ENCODE data around the gene ACOT12. TPM values are rescaled to one million over a fixed set of nuclear protein-coding genes. Genes with fewer than 3 reads are reported as not detected.

The ACOT12 gene
- total and polyA plus RNA-seq, 2 of the 13 experiments (the other 11 are each of a cell fraction or from before 2014, with no cell fraction given) = not detected

DNA sequence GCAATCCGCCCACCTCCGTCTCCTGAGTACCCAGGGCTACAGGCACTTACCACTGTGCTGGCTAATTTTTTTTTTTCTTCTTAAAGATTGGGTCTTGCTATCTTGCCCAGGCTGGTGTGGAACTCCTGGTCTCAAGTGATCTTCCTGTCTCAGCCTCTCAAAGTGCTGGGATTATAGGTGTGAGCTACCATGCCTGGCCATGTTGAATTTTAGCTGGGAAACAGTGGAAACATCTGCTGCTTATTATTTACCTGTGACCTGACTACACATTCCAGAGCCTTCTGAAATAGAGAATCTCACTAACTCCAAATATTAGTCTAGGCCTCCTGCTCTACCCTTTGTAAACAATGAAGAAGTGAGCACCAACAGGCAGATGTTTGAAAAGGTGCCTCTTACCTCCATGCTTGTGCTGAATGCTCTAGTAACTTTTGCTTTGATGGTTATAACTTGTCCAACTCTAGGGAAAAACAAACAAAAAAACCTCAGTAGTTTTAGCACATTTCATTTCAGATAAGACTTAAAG lies 22.5 kb downstream of the ACOT12 start (continued):
- TF ChIP-seq, protein P1, sequence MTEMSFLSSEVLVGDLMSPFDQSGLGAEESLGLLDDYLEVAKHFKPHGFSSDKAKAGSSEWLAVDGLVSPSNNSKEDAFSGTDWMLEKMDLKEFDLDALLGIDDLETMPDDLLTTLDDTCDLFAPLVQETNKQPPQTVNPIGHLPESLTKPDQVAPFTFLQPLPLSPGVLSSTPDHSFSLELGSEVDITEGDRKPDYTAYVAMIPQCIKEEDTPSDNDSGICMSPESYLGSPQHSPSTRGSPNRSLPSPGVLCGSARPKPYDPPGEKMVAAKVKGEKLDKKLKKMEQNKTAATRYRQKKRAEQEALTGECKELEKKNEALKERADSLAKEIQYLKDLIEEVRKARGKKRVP (CRISPR knock-in tag; IDR thresholded peaks at IDR 0.05) = peak in 1 of 2 experiments; percentile 64; a peak in 1 of 4 replicates
- TF ChIP-seq, protein P2, sequence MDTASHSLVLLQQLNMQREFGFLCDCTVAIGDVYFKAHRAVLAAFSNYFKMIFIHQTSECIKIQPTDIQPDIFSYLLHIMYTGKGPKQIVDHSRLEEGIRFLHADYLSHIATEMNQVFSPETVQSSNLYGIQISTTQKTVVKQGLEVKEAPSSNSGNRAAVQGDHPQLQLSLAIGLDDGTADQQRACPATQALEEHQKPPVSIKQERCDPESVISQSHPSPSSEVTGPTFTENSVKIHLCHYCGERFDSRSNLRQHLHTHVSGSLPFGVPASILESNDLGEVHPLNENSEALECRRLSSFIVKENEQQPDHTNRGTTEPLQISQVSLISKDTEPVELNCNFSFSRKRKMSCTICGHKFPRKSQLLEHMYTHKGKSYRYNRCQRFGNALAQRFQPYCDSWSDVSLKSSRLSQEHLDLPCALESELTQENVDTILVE (CRISPR knock-in tag; IDR thresholded peaks at IDR 0.05) = no peak; the same call in 1 of the 2 replicates
- TF ChIP-seq, protein P3, sequence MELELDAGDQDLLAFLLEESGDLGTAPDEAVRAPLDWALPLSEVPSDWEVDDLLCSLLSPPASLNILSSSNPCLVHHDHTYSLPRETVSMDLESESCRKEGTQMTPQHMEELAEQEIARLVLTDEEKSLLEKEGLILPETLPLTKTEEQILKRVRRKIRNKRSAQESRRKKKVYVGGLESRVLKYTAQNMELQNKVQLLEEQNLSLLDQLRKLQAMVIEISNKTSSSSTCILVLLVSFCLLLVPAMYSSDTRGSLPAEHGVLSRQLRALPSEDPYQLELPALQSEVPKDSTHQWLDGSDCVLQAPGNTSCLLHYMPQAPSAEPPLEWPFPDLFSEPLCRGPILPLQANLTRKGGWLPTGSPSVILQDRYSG (CRISPR knock-in tag; IDR thresholded peaks at IDR 0.05) = no peak
- TF ChIP-seq, protein P4, sequence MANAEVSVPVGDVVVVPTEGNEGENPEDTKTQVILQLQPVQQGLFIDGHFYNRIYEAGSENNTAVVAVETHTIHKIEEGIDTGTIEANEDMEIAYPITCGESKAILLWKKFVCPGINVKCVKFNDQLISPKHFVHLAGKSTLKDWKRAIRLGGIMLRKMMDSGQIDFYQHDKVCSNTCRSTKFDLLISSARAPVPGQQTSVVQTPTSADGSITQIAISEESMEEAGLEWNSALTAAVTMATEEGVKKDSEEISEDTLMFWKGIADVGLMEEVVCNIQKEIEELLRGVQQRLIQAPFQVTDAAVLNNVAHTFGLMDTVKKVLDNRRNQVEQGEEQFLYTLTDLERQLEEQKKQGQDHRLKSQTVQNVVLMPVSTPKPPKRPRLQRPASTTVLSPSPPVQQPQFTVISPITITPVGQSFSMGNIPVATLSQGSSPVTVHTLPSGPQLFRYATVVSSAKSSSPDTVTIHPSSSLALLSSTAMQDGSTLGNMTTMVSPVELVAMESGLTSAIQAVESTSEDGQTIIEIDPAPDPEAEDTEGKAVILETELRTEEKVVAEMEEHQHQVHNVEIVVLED (CRISPR knock-in tag; IDR thresholded peaks at IDR 0.05; ENCODE audit: borderline replicate concordance) = no peak
- TF ChIP-seq ZNF234 (CRISPR knock-in tag; conservative IDR thresholded peaks at IDR 0.05) (no peak), SUZ12 (IDR thresholded peaks at IDR 0.05; ENCODE audit: low read depth, low read length) (no peak), ZFP1 (CRISPR knock-in tag; IDR thresholded peaks at IDR 0.05) (peak; percentile 77; the same call in 1 of the 2 replicates)
- TF ChIP-seq, protein P5, sequence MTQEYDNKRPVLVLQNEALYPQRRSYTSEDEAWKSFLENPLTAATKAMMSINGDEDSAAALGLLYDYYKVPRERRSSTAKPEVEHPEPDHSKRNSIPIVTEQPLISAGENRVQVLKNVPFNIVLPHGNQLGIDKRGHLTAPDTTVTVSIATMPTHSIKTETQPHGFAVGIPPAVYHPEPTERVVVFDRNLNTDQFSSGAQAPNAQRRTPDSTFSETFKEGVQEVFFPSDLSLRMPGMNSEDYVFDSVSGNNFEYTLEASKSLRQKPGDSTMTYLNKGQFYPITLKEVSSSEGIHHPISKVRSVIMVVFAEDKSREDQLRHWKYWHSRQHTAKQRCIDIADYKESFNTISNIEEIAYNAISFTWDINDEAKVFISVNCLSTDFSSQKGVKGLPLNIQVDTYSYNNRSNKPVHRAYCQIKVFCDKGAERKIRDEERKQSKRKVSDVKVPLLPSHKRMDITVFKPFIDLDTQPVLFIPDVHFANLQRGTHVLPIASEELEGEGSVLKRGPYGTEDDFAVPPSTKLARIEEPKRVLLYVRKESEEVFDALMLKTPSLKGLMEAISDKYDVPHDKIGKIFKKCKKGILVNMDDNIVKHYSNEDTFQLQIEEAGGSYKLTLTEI (CRISPR knock-in tag; conservative IDR thresholded peaks at IDR 0.05) = no peak
- TF ChIP-seq, protein P6, sequence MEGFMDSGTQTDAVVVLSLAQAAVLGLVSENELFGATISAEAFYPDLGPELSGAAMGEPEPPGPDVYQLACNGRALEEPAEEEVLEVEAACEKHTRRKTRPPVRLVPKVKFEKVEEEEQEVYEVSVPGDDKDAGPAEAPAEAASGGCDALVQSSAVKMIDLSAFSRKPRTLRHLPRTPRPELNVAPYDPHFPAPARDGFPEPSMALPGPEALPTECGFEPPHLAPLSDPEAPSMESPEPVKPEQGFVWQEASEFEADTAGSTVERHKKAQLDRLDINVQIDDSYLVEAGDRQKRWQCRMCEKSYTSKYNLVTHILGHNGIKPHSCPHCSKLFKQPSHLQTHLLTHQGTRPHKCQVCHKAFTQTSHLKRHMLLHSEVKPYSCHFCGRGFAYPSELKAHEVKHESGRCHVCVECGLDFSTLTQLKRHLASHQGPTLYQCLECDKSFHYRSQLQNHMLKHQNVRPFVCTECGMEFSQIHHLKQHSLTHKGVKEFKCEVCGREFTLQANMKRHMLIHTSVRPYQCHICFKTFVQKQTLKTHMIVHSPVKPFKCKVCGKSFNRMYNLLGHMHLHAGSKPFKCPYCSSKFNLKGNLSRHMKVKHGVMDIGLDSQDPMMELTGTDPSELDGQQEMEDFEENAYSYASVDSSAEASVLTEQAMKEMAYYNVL (CRISPR knock-in tag; IDR thresholded peaks at IDR 0.05; ENCODE audit: borderline replicate concordance) = peak; percentile 72; the same call in 1 of the 2 replicates
- TF ChIP-seq, protein P7, sequence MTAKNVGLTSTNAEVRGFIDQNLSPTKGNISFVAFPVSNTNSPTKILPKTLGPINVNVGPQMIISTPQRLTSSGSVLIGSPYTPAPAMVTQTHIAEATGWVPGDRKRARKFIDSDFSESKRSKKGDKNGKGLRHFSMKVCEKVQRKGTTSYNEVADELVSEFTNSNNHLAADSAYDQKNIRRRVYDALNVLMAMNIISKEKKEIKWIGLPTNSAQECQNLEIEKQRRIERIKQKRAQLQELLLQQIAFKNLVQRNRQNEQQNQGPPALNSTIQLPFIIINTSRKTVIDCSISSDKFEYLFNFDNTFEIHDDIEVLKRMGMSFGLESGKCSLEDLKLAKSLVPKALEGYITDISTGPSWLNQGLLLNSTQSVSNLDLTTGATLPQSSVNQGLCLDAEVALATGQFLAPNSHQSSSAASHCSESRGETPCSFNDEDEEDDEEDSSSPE (CRISPR knock-in tag; IDR thresholded peaks at IDR 0.05) = no peak; the same call in 1 of the 2 replicates
- TF ChIP-seq, protein P8, sequence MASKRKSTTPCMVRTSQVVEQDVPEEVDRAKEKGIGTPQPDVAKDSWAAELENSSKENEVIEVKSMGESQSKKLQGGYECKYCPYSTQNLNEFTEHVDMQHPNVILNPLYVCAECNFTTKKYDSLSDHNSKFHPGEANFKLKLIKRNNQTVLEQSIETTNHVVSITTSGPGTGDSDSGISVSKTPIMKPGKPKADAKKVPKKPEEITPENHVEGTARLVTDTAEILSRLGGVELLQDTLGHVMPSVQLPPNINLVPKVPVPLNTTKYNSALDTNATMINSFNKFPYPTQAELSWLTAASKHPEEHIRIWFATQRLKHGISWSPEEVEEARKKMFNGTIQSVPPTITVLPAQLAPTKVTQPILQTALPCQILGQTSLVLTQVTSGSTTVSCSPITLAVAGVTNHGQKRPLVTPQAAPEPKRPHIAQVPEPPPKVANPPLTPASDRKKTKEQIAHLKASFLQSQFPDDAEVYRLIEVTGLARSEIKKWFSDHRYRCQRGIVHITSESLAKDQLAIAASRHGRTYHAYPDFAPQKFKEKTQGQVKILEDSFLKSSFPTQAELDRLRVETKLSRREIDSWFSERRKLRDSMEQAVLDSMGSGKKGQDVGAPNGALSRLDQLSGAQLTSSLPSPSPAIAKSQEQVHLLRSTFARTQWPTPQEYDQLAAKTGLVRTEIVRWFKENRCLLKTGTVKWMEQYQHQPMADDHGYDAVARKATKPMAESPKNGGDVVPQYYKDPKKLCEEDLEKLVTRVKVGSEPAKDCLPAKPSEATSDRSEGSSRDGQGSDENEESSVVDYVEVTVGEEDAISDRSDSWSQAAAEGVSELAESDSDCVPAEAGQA (IDR thresholded peaks at IDR 0.05; ENCODE audit: low read depth) = no peak
- TF ChIP-seq, protein P8 (CRISPR knock-in tag; IDR thresholded peaks at IDR 0.05; ENCODE audit: borderline replicate concordance) = no peak
